Measurements from ENCODE around the gene C22orf23. TPM values are rescaled to one million over a fixed set of nuclear protein-coding genes. Genes with fewer than 3 reads are reported as not detected.

C22orf23 gene
- total RNA-seq, 1 donor from 2014 or later, result not detected

GRCh38 chr22:37996079-37996478, 42.7 kb upstream of the C22orf23 start:
- Histone ChIP-seq H3K9me3 (no peaks in the 10 kb centered on the region), H3K27ac (no peak overlapping the region), H3K36me3 (no peaks in the 10 kb centered on the region), H3K27me3 (no peaks in the 10 kb centered on the region), H3K4me3 (no peak overlapping the region), H3K4me1 (no peaks in the 10 kb centered on the region)
- intact Hi-C loops (cut with DNase I), result no loop called here
- TF ChIP-seq CTCF (IDR thresholded peaks at IDR 0.05), result no peak
- ATAC-seq, result no peak
- DNase-seq, result no peak

GRCh38 chr22:37995460-37995859, 42.1 kb upstream of the C22orf23 start:
- intact Hi-C loops (cut with DNase I), result no loop called here
- Histone ChIP-seq H3K27ac (no peak overlapping the region), H3K9me3 (no peaks in the 10 kb centered on the region), H3K36me3 (no peaks in the 10 kb centered on the region), H3K4me3 (no peak overlapping the region), H3K27me3 (no peaks in the 10 kb centered on the region), H3K4me1 (no peaks in the 10 kb centered on the region)
- ATAC-seq, result no peak
- TF ChIP-seq CTCF (IDR thresholded peaks at IDR 0.05), result no peak
- no peak for DNase-seq

GRCh38 chr22:37994982-37995381, 41.6 kb upstream of the C22orf23 start:
- ATAC-seq, result no peak
- no peaks in the 10 kb centered on the region for H3K4me1 ChIP-seq
- intact Hi-C loops (cut with DNase I), result no loop called here
- DNase-seq, result no peak
- no peak overlapping the region for H3K27ac ChIP-seq
- H3K4me3 ChIP-seq, result no peak overlapping the region
- no peaks in the 10 kb centered on the region for H3K27me3 ChIP-seq
- H3K9me3 ChIP-seq, result no peaks in the 10 kb centered on the region
- TF ChIP-seq CTCF (IDR thresholded peaks at IDR 0.05), result no peak
- no peaks in the 10 kb centered on the region for H3K36me3 ChIP-seq

- no peaks in the 10 kb centered on the region for H3K9me3 ChIP-seq
Observed at GRCh38 chr22:37994049-37994448, 40.6 kb upstream of the C22orf23 start.

GRCh38 chr22:37991731-37992442, 38.5 kb upstream of the C22orf23 start:
- Histone ChIP-seq H3K27me3 (no peaks in the 10 kb centered on the region), H3K27ac (no peak overlapping the region), H3K4me1 (no peaks in the 10 kb centered on the region), H3K36me3 (no peaks in the 10 kb centered on the region), H3K9me3 (no peaks in the 10 kb centered on the region), H3K4me3 (no peak overlapping the region)
- intact Hi-C loops (cut with DNase I), result no loop called here
- TF ChIP-seq CTCF (IDR thresholded peaks at IDR 0.05), result no peak
- DNase-seq, result no peak
- no peak for ATAC-seq

More at GRCh38 chr22:37994049-37994448, 40.6 kb upstream of the C22orf23 start:
- no peaks in the 10 kb centered on the region for H3K4me1 ChIP-seq
- intact Hi-C loops (cut with DNase I), result no loop called here
- H3K36me3 ChIP-seq, result no peaks in the 10 kb centered on the region
- H3K27ac ChIP-seq, result no peak overlapping the region
- no peak for TF ChIP-seq CTCF (IDR thresholded peaks at IDR 0.05)
- DNase-seq, result no peak
- no peak overlapping the region for H3K4me3 ChIP-seq
- H3K27me3 ChIP-seq, result no peaks in the 10 kb centered on the region
- ATAC-seq, result no peak

GRCh38 chr22:37990862-37991261, 37.5 kb upstream of the C22orf23 start:
- intact Hi-C loops (cut with DNase I), result no loop called here
- Histone ChIP-seq H3K4me3 (no peak overlapping the region), H3K36me3 (no peaks in the 10 kb centered on the region), H3K27ac (no peak overlapping the region), H3K4me1 (no peaks in the 10 kb centered on the region), H3K9me3 (no peaks in the 10 kb centered on the region), H3K27me3 (no peaks in the 10 kb centered on the region)
- no peak for DNase-seq
- no peak for TF ChIP-seq CTCF (IDR thresholded peaks at IDR 0.05)
- no peak for ATAC-seq

Measured in upper lobe of right lung (tissue), 1 donor.